CD4-positive, alpha-beta T cell treated with Interleukin-2 at 100 ng/mL for 4 hours (primary cell): Measurements from ENCODE around the gene HMGXB4.
A peak's percentile ranks its signal among the peaks of the same experiment; 100 is the strongest.

Experiments
- DNase-seq: peaks from one replicate; pipeline ENCODE4 v3.0.0-alpha.2; 2020; ENCODE audit warnings: low spot score

HMGXB4 gene

DNA sequence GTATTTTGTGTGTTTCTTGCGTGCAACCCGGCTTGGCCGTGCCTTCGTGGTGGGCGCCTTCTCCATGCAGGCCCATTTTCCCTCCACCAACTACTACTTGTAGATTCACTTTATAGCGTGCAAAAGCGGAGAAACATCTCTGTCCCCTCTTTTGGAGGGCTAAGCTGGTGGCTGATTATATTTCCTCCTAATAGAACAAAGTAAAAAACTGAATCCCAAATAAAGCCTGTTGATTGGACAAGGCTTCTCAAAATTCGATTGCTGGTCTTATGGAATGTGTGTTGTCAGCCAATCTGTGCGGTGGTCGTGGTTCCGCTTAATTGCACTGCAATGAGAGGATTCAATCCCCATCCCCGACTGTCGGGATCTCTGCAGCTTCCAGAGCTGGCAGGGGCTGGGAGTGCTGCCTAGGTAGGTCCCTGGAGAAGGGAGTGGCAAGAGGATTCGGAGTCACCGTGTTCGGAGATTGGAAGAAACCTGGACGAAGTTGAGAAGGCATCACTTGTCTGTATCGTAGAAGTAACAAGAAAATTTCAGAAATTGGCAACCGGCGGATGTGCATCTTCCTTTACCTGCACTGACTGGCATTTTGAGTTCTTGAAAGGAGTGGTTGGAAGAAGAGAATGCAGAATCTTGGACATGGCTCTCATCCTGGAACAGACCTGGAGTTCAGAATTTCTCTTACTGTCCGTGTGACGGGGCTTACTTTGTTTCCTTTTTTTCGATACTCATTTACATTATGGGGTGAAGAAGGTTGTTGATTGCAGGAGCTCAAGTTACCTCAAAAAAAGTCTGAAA lies 1.1 kb downstream of the HMGXB4 start:
- no peak for DNase-seq

DNA sequence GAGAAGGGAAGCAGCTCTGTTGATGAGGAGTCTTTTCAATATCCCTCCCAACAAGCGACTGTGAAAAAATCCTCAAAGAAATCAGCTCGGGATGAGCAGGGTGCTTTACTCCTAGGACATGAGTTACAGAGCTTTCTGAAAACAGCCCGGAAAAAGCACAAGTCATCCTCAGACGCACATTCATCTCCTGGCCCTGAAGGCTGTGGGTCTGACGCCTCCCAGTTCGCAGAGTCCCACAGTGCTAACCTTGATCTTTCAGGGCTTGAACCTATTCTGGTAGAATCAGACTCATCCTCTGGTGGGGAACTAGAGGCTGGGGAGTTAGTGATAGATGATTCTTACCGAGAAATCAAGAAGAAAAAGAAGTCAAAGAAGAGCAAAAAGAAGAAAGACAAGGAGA lies 7.7 kb downstream of the HMGXB4 start:
- no peak for DNase-seq

DNA sequence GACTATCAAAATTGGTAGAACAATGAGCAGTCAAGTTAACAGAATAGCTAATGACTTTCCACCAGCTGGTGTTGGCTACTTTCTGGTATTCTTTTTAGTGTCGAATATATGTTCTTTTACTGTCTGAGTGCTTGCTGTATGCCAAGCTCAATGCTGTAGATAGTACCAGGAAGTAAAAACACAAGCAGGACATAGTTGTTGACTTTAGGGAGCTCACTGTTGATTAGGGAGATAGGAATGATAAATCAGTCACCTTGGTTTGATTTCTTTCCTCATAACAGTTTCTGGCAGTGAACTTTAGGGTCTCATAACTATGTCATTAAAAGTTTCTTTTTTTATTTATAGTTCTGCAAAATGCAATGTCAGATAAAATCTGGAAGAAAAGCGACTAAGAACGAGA lies 9.0 kb downstream of the HMGXB4 start:
- DNase-seq: no peak

DNA sequence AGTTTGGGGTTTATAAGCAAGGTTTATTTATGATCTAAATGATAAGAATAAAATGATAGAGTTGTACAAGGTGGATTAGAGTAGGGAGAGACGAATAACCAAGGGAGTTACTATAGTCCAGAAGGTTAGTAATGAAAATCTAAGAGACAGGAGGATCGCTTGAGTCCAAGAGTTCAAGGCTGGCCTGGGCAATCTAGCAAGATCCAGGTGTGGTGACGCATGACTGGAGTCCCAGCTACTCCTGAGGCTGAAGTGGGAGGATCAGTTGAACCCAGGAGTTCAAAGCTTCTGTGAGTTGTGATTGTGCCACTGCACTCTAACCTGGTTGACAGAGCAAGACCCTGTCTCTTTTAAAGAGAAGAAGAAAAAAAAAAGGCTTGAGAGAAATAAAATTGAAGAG lies 12.3 kb downstream of the HMGXB4 start:
- DNase-seq: no peak

DNA sequence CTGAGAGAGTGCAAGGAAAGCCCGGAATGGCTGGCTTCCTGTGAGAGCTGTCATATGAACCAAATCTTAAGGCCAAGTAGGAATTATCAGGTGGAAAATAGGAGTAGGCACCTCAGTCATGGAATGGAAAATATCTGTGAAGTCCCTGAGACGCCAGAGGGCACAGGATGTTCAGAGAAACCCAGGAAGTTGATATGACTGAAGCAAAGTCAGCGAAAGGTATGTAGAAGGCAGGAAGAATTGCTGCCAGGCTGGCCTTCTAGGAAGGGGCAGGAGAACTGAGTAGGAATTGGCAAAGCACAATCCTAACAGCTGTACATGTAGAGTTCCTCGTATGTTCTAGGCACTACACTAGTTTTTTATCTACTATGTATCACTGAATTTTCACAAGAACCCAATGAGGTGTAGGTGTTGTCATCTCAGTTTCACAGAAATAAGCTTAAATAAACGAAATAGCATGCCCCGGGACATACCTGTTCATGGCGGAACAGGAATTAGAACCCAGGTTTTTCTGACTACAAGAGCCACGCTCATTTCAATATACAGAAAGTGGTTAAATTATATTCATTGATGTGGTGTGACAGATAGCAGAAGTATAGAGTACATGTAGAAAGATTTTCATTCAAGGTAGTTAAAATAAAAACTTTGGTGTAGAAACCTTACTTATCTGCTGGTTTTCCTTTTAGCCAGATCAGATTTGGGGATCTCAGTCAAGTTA lies 17.0 kb downstream of the HMGXB4 start:
- no peak for DNase-seq

DNA sequence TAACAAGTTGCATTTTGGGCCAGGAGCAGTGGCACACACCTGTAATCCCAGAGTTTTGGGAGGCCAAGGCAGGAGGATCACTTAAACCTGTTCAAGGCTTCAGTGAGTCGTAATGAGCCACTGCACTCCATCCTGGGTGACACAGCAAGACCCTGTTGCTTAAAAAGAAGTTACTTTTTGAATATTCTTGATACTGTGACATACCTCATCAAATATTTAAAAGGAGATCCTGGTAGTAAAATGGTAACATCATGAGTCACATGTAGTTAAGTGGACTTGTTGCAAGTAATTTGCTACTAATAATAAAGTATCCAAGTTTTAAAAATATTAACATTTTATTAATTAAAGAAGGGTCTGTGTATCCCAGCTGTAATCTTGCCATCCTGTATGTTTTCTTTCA lies 18.3 kb downstream of the HMGXB4 start:
- DNase-seq: no peak

DNA sequence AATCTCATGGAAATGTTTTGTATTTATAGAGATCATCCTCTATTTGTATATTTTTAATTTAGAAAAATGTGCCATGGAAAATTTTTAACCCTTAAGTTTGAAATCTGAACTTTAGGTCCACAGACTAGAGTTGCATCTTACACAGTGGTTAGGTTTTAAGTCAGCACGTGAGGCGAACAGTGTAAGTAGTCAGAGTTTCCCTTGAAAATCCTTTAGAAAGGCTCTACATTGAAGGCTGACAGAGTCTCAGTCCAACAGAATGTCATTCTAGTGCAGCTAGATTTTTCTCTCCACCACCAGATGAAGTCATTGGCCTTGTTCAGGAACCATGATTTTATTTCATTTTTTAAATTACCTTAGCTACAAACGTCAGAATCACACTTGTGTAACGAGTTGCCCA lies 18.7 kb downstream of the HMGXB4 start:
- DNase-seq: no peak

DNA sequence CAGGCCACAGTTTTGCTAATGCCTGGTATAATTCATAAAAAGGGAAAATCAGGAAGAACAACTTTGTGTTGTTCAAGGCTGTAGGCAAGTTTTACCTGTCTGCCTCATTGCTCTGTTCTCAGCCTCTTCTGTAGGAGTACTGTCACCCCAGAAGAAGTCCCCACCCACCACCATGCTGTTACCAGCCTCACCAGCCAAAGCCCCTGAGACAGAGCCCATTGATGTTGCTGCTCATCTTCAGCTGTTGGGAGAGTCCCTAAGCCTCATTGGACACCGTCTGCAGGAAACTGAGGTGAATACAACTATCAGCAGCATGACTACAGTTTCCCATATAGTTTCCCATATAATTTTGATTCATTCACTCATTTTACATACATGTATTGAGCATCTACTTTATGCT lies 30.8 kb downstream of the HMGXB4 start:
- DNase-seq: no peak

DNA sequence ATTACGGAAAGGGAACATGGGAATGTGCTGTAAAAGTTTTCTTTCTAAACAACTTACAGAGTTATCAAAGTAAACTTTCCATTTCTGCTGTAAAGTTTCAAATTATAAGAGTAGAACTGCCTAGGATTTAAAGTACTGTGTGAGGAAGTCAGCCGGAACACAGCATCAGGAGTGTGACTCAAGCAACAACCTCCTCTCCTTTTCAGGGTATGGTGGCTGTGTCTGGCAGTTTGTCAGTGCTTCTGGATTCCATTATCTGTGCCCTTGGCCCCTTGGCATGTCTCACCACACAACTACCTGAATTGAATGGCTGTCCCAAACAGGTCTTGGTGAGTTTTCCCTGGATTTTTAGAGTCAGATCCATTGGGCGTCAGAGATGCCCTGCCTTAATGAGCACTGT lies 35.5 kb downstream of the HMGXB4 start:
- DNase-seq: no peak

DNA sequence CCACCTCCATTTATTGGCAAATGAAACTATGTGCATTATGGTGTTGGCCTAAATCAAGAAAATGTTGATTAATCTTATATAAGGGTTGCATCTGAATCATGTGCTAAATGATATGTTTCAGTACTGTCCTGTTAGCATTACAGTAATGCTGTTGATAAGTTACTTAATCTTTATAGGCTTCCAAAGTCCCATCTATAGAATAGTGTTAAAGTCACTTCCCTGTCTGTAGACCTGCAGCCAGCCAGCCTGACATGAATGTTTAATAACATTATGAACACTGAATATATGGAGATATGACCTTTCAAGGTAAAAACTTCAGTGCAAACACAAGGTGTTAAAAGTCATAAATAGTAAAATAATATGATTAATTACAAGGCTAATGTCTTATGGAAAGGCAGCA lies 38.8 kb downstream of the HMGXB4 start:
- no peak for DNase-seq

DNA sequence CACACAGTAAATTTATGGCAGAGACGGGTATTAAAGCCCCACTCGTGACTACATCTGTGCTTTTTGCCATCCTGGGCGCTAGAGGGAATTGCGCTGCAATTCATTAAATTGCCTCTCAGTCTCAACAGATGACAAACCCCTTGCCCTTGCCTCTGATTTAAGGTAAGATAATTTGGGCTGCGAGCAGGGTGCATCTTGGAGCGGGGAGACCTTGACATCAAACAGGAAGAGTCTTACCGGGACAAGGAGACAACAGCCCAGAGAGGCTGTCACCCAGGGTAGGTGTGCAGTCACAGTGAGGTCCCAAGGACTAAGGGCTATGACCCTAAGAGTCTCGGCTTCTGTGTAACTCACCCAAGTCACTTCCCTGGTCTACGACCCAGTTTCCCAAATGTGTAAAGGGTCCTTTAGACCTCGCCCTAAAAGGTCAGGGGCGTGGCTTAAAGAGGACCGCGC lies 42.0 kb downstream of the HMGXB4 start:
- peak; percentile 51 for DNase-seq

DNA sequence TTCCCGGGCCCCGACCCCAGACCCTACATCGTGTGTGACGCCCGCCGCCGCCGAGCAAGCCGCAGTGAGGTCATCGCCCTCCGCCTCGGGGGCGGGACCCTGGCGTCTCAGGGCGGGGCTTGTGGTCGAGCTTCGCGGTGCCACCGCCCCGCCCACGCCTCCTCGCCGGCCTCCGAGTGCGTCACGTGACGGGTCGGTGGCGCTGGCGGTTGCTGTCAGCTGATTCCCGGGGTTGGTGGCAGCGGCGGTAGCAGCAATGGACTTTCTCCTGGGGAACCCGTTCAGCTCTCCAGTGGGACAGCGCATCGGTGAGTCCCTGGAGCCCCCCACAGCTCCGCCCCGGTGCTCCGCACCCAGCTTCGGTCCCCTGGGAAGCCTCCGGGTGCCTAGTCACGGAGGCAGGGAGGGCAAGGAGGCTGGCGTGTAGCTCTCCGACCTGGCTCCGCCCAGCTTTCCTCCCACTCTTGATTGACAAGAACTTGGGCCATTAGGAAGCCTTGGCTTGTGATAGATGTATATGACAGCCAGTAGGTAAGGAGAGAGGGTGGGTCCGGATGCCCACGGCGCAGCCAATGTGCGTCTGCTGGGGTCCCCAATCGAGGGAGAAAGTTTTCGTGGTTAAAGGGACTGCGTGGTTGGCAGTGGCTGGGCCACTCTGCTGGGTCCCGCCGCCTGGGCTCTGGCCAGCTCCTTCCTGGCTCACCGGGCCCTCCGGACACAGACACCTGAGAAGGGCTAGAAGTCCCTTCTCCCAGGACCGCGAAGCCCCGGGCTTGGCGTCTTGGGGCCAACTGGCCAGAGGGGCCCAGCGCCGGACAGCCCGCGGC lies 42.6 kb downstream of the HMGXB4 start, which contains the start of gene TOM1:
TSS of gene TOM1 (plus strand) at position 222 of the 827 bp plus-strand sequence. CDS start at position 257, 35 bp downstream.
- peak; percentile 99 for DNase-seq

DNA sequence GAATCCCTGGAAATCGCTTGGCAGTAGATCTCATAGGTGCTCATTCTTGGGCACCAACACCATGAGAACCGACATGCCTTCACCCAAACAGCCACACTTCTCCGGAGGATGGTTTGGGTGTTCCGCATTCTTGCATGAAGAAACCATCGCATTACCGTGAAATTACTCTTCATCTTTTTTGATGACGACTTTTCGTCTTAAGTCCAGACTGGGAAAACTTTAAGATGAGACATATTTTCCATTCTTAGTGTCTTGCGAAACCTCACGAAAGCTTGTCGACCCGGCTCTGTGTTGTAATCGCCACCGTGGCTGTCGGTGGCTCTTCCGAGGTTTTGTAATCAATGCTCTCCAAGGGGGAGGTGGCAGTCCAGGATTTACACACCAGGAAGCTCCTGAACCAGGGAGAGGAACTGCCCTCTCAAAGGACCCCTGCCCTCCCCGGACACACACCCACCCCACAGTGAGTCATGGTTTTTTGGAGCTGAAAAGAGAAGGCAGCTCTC lies 44.1 kb downstream of the HMGXB4 start:
- DNase-seq: no peak

DNA sequence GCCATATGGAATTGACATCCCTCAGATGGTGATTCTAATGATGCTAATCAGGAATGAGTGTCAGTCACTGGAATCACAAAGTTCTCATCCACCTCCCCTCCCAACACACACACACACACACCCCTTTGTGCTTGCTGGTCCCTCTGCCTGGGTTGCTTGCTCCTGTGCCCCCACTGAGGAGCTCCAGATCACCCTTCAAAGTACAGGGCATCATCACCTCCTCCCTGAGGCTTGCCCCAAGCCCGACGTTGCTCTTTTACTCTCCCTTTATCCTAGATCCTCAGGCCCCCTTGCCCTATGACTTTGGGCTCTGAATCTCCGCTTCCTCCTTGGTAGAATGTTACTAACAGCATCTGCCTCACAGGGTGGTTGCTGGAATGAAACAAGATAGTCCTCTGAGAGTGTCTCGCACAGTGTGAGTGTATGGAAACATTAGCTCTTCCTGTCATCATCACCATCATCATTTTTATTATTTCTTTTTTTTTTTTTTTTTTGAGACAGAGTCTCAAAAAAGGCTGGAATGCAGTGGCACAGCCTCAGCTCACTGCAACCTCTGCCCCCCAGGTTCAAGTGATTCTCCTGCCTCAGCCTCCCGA lies 45.8 kb downstream of the HMGXB4 start:
- no peak for DNase-seq

DNA sequence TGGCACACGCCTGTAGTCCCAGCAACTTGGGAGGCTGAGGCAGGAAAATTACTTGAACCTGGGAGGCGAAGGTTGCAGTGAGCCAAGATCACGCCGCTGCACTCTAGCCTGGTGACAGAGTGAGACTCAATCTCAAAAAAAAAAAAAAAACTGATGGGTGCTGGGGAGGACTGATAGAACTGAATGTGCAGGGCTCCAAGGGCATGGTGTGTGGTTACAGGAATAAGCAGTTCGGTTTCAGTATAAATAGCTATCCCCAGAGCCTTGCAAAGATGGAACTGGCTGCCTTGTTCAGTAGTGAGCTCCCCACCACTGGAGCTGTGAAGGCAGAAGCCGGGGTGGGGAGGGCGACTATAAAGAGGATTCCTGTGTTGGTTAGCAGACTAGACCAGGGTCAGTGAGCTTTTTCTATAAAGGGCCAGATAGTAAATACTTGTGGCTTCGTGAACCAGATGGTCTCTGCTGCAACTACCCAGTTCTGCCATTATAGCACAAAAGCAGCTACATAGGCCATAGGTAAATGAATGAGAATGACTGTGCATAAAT lies 48.3 kb downstream of the HMGXB4 start:
- no peak for DNase-seq

DNA sequence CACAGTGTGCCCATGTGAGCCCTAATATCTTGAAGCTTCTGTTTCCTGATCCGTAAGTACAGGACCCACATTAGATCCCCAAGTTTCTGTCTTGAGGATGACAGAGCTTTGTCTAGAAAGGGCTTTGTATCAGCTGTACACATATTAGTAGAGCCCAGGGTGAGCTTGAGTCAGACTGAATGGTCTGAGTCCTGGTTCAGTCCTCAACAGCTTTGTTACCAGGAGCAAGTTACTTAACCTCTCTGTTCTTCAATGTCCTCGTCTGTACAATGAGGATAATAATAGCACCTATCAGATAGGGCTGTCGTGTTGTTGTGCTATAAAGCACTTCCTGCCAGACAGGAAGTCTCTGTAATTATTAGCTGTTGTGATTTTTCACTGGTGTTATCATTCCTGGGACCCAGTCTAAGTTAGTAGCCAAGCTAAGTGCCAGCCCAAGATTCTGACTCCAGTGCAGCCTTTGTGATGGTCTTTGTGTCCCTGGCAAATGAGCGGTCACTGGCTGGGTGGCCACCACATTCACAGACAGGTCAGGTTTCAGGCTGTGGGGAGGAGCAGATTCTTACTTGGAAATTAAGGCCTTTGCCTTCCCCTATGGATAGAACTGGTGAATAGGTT lies 49.2 kb downstream of the HMGXB4 start:
- peak; percentile 43 for DNase-seq

DNA sequence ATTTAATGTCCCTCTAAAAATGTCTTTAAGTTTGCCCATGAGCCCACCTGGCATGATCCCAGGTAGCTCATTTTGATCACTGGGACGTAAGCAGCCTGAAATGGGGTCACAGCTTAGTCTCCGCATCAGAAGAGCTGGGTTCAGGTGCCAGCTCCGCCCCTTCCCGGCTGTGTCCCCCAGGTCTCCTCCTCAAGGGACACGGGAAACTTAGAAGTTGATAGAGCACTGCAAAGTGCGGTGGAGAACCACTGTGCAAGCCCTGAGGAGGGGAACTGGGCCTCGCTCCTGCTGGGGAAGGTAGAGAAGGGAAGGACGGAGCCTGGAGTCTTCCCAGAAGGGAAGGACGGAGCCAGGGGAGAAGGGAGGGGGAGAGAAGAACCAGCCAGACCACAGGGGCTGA lies 50.1 kb downstream of the HMGXB4 start:
- DNase-seq: no peak

DNA sequence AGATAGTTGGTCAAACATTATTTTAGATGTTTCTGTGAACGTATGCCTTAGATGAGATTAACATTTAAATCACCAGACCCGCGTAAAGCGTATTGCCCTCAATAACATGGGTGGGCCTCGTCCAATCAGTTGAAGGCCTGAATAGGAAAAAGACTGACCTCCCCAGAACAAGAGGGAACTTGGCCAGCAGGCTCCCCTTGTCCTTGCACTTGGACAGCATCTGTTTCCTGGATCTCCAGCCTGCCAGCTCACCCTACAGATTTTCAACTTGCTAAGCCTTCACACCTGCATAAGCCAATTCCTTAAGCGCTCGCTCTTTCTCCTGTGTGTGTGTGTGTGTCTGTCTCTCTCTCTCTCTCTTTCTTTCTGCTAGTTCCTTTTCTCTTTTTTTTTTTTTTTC lies 50.6 kb downstream of the HMGXB4 start:
- DNase-seq: no peak

DNA sequence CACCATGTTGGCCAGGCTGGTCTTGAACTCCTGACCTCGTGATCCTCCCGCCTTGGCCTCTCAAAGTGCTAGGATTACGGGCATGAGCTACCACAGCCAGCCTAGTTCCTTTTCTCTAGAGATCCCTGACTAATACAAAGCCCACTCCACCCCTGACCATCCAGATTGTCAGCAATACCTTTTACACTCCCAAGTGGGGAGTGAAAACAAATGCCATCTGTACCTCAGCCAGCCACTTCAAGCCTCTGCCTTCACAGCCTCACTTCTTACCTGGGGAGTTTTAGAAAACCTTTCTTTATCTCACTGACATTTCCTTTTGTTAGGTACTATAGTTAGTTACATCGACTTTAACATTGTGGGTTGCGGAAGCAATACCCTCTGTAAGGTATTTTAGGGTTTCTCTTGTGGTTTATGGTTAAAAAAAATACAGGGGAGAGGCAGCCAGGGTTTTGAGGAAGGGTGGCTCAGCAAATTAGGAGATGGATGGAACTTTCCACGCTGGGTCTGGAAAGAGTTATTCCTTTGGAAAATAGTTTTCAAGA lies 51.3 kb downstream of the HMGXB4 start:
- no peak for DNase-seq

DNA sequence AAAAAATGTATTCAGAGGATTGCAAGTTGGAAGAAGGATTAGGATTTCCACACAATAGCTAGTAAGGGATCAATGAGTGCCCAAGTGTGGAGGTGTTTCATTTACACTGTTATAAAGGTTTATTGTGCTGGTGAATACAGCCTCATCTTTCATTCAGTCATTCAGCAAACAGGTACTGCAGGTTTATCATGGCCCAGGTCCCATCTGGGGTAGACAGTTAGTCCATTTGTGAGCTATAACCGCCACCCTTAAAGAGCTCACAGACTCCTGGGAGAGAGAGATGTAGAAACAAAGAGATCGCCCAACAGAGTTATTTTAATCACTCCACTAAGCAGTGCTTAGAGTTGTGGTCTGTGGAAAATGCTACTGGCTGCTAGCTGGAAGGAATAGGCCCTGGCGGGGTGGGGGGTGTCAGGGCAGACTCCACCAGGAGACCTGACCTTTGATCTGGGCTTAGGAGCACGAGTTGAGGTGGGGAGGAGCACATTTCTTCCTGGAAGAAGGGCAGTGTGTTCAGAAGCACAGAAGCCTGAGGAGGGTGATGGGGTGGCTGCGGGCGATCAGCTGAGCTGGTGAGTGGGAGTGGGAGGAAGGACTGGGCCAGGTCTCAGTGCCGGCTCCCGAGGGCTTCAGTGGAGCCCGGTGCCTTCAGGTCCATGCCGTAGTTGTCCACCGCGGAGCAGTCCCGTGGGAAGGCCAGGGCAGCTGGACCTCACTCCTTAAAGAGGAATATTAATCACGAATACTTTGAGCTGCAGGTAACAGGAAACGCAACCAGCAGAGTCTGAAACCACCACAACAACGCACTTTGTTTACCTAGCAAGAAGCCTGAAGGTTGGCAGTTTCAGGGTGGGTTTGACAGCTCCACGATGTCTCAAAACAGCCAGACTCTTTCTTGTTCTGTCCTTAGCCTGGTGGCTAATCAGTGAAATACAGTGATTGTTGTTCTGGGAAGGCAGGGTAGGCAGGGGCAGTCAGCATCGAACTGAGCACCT lies 53.6 kb downstream of the HMGXB4 start:
- no peak for DNase-seq
